Adrenal gland (tissue), 12 donors: ENCODE data around the gene H2AZ2. TPM values are rescaled to one million over a fixed set of nuclear protein-coding genes. Genes with fewer than 3 reads are reported as not detected.
"Not testable (repeated sequence)": the region's sequence is repeated elsewhere in the genome, so short reads cannot be mapped to it uniquely, and the experiment has no call there.

Experiments
- DNase-seq, 7 donors: peaks; one replicate each; pipeline ENCODE4 v3.0.0-alpha.2; 2019 to 2020
- H3K27ac ChIP-seq, 5 donors: fragments of 200-600 bp; sonication (generic) in 4 of 5; 1 replicate in 3 of 5; 2 replicates in 2 of 5; pipeline versions ENCODE4 v1.5.1 to v1.8.0; 2016 to 2020; ENCODE audit warnings: mild to moderate bottlenecking in 1 of 5
- H3K27me3 ChIP-seq: fragments of 200-600 bp; 2 replicates; pipeline ENCODE4 v1.8.0; 2021
- H3K36me3 ChIP-seq, 2 donors: fragments of 200-600 bp; replicated peaks in 1 of 2; 1 replicate in 1 of 2; 2 replicates in 1 of 2; pipeline versions ENCODE4 v1.5.1 to v1.8.0; 2018 to 2022
- H3K4me1 ChIP-seq, 2 donors: fragments of 200-600 bp; replicated peaks in 1 of 2; 1 replicate in 1 of 2; 2 replicates in 1 of 2; pipeline versions ENCODE4 v1.5.1 to v1.8.0; 2018 to 2021
- H3K4me3 ChIP-seq, 4 donors: fragments of 200-600 bp; sonication (generic) in 3 of 4; one replicate each; pipeline ENCODE4 v1.5.1; 2016 to 2018
- H3K9me3 ChIP-seq, 3 donors: fragments of 200-600 bp; sonication (generic) in 1 of 3; replicated peaks in 1 of 3; 1 replicate in 2 of 3; 2 replicates in 1 of 3; pipeline versions ENCODE4 v1.5.1 to v1.8.0; 2016 to 2021
- POLR2A ChIP-seq, 2 donors: fragments of 450-650 bp; IDR thresholded peaks; one replicate each; pipeline ENCODE4 v1.6.1; 2017; ENCODE audit warnings: antibody characterized with exemption in 2 of 2, mild to moderate bottlenecking in 2 of 2, moderate library complexity in 1 of 2
- WGBS, 4 donors: extraction: QIAGEN DNeasy Blood & Tissue Kit in 2 of 4; methylation state at CpG; one replicate each; pipeline versions ENCODE4 v1.1.5 to v1.1.7; 2013 to 2017; 5-methylcytosine and 5-hydroxymethylcytosine counted together
- intact Hi-C, 2 donors: fragments of 100-400 bp; cut with DNase I; formaldehyde crosslinking; loops; one replicate each; pipeline versions ENCODE4 v1.14.1 to v1.15.0; 2022 to 2023
- polyA plus RNA-seq, 3 donors: library from polyadenylated mRNA; stranded (reverse); fragments of 200-250 nt in 2 of 3; fragments of 350-450 nt in 1 of 3; fragmentation: Illumina TruSeq in 1 of 3; extraction: RNeasy Lipid Tissue Mini Kit (QIAGEN cat#74804) in 1 of 3; gene quantifications; one replicate each; pipeline ENCODE4 v1.2.3, GENCODE V29; 2013 to 2014
- total RNA-seq, 9 donors: library from RNA; depleted of rRNA in 4 of 9; stranded (reverse); fragments of >200 nt in 4 of 9; fragments of 120-200 nt in 1 of 9; fragmentation: NEBNext Ultra II Directional in 1 of 9; extraction: Animal tissue kit (Norgen Biotek cat#: 25700) in 1 of 9; gene quantifications; one replicate each; pipeline versions ENCODE4 v1.1.0 to v1.2.4, GENCODE V29; 2013 to 2023
- TF ChIP-seq, protein P1 (sequence below), 6 experiments: fragments of 450-650 bp in 4 of 6; fragments of 200-600 bp in 2 of 6; sonication (generic) in 1 of 6; IDR thresholded peaks; 1 replicate in 5 of 6; 2 replicates in 1 of 6; pipeline versions ENCODE4 v1.5.1 to v1.8.0; 2016 to 2021; ENCODE audit warnings: antibody characterized with exemption in 6 of 6, mild to moderate bottlenecking in 2 of 6, moderate library complexity in 1 of 6
- donor health status: healthy with polysubstance abuse.
- donor health status: Bipolar disorder and iron deficiency.
- donor health status: DM: yes; HTN: yes; CAD: no.
- donor health status: DM: no; HTN: no; CAD: no.
- donor health status: DM: no; HTN: no; CAD: no.
- donor health status: DM: yes; HTN: yes; CAD: no.

H2AZ2 gene
- total and polyA plus RNA-seq, 12 donors, result 62.7 to 158 (median 111) TPM

DNA sequence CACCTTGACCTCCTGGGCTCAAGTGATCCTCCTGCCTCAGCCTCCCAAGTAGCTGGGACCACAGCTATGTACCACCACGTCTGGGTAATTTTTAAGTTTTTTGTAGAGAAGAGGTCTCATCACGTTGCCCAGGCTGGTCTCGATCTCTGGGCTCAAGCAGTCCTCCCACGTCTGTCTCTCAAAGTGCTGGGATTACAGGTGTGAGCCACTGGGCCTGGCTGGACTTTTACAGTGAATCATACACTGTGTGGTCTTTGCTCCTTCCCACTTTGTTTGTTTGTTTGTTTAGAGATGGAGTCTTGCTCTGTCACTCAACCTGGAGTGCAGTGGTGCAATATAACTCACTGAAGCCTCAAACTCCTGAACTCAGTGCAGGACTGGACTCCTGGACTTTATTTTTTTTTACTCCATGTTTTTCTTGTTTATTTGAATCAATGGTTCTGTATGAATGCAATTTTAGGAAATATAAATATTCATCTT is 38.9 kb downstream of the H2AZ2 start:
- no peak for TF ChIP-seq POLR2A (IDR thresholded peaks at IDR 0.05)
- TF ChIP-seq, protein P1, sequence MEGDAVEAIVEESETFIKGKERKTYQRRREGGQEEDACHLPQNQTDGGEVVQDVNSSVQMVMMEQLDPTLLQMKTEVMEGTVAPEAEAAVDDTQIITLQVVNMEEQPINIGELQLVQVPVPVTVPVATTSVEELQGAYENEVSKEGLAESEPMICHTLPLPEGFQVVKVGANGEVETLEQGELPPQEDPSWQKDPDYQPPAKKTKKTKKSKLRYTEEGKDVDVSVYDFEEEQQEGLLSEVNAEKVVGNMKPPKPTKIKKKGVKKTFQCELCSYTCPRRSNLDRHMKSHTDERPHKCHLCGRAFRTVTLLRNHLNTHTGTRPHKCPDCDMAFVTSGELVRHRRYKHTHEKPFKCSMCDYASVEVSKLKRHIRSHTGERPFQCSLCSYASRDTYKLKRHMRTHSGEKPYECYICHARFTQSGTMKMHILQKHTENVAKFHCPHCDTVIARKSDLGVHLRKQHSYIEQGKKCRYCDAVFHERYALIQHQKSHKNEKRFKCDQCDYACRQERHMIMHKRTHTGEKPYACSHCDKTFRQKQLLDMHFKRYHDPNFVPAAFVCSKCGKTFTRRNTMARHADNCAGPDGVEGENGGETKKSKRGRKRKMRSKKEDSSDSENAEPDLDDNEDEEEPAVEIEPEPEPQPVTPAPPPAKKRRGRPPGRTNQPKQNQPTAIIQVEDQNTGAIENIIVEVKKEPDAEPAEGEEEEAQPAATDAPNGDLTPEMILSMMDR (IDR thresholded peaks at IDR 0.05), result no peak
- WGBS, 4 donors, result 84 to 88% (median 84%) methylated on average over 4 of the region's 4 CpGs
- peaks cover 0 to 8% of the 10 kb centered on the region in 2 donors for H3K36me3 ChIP-seq
- intact Hi-C loops, result no loop called here
- no peaks in the 10 kb centered on the region for H3K4me1 ChIP-seq
- H3K27ac ChIP-seq, result no peak overlapping the region
- no peaks in the 10 kb centered on the region for H3K27me3 ChIP-seq
- DNase-seq, result no peak
- H3K4me3 ChIP-seq, result no peak overlapping the region
- no peaks in the 10 kb centered on the region for H3K9me3 ChIP-seq

DNA sequence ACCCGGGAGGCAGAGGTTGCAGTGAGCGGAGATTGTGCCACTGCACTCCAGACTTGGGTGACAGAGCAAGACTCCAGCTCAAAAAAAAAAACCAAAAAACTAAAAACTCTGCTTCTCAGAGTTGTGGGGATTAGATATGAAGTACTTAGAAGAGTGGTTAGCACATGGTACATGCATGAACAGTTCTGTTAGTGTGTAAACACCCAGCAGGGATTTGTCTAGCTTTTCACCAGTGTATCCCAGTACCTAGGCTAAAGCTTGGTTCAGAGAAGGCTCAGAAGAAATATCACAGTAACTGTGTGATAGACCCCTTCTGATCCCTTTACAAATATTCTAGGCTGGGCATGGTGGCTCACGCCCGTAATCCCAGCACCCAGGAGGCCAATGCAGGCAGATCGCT is 41.9 kb downstream of the H2AZ2 start:
- TF ChIP-seq, protein P1 (IDR thresholded peaks at IDR 0.05), result no peak
- TF ChIP-seq POLR2A (IDR thresholded peaks at IDR 0.05), result no peak
- intact Hi-C loops, result no loop called here
- 90 to 95% (median 94%) methylated on average over 5 of the region's 5 CpGs for WGBS, 4 donors
- Histone ChIP-seq H3K36me3 (peaks cover 0 to 37% of the 10 kb centered on the region in 2 donors), H3K4me1 (no peaks in the 10 kb centered on the region), H3K9me3 (no peaks in the 10 kb centered on the region), H3K4me3 (no peak overlapping the region), H3K27me3 (no peaks in the 10 kb centered on the region), H3K27ac (no peak overlapping the region)
- no peak for DNase-seq

DNA sequence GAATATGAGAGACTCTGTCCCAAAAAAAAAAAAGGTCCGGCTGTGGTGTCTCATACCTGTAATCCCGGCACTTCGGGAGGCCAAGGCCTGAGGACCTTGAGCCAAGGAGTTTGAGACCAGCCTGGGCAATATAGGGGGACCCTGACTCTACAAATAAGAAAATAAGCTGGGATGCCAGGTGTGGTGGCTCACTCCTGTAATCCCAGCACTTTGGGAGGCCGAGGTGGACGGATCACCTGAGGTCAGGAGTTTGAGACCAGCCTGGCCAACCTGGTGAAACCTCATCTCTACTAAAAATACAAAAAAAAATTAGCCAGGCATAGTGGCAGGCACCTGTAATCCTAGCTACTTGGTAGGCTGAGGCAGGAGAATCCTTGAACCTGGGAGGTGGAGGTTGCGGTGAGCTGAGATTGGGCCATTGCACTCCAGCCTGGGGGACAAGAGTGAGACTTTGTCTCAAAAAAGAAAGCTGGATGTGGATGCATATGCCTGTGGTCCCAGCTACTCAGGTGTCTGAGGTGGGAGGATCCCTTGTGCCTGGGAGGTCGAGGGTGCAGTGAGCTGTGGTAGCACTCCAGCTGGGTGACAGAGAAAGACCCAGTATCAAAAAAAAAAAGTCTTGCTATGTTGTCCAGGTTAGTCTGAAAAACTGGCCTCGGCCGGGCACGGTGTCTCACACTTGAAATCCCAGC is 43.9 kb downstream of the H2AZ2 start:
- H3K27me3 ChIP-seq, H3K4me1 ChIP-seq, DNase-seq, H3K9me3 ChIP-seq, intact Hi-C loops, H3K27ac ChIP-seq, H3K4me3 ChIP-seq: not testable (repeated sequence)
- WGBS, 4 donors, result 91 to 97% (median 96%) methylated on average over 9 to 10 of the region's 10 CpGs
- peaks cover 0 to 56% of the 10 kb centered on the region in 2 donors for H3K36me3 ChIP-seq

DNA sequence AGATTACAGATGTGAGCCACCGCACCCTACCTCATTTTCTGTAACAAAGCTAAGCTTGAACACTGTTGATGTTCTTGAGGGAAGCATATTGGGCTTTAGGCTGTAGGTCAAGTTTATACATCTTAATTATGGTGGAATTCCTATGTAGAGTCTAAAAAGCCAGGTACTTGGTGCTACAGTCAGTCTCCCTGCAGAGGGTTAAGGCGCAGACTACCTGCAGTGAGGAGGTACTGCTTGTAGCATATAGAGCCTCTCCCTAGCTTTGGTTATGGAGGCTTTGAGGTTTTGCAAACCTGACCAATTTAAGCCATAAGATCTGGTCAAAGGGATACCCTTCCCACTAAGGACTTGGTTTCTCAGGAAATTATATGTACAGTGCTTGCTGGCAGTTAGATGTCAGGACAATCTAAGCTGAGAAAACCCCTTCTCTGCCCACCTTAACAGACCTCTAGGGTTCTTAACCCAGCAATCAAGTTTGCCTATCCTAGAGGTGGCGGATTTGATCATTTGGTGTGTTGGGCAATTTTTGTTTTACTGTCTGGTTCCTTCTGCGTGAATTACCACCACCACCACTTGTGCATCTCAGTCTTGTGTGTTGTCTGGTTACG is 45.4 kb downstream of the H2AZ2 start:
- intact Hi-C loops, result no loop called here
- peaks cover 0 to 62% of the 10 kb centered on the region in 2 donors for H3K36me3 ChIP-seq
- 92 to 97% (median 96%) methylated on average over 5 of the region's 5 CpGs for WGBS, 4 donors

More for the DNA sequence above, 45.4 kb downstream of the H2AZ2 start:
- Histone ChIP-seq H3K27me3 (no peaks in the 10 kb centered on the region), H3K4me3 (no peak overlapping the region), H3K27ac (no peak overlapping the region), H3K9me3 (no peaks in the 10 kb centered on the region), H3K4me1 (peaks cover 16 to 22% of the 10 kb centered on the region in 2 donors)
- no peak for TF ChIP-seq POLR2A (IDR thresholded peaks at IDR 0.05)
- TF ChIP-seq, protein P1 (IDR thresholded peaks at IDR 0.05), result no peak
- DNase-seq, result no peak
